ENCODE data around the gene RWDD3. TPM values are rescaled to one million over a fixed set of nuclear protein-coding genes. Genes with fewer than 3 reads are reported as not detected.

Gene RWDD3
- total and polyA plus RNA-seq, 4 donors: 8.0 to 39.9 (median 13.4) TPM

- 21 to 40% methylated on average over 1 of the region's 1 CpG for WGBS, 2 donors
- no peak for DNase-seq
- Histone ChIP-seq H3K9me3 (ENCODE audit: control insufficient read depth in 4 of 4, insufficient read depth in 3 of 4, low read length in 3 of 4) (no peaks in the 10 kb centered on the region), H3K4me3 (no peak overlapping the region), H3K4me1 (ENCODE audit: control insufficient read depth in 5 of 5, insufficient read depth in 5 of 5, low read length in 5 of 5) (peaks cover 0 to 14% (median 0%) of the 10 kb centered on the region in 5 donors), H3K9ac (ENCODE audit: insufficient read depth in 1 of 2, low read length in 2 of 2) (no peak overlapping the region), H3K27ac (ENCODE audit: low read depth in 1 of 2, low read length in 1 of 2) (no peak overlapping the region), H3K36me3 (ENCODE audit: control insufficient read depth in 4 of 4, insufficient read depth in 4 of 4, low read length in 4 of 4) (no peaks in the 10 kb centered on the region), H3K27me3 (ENCODE audit: control insufficient read depth in 3 of 3, insufficient read depth in 3 of 3, low read length in 2 of 3) (no peaks in the 10 kb centered on the region)
- TF ChIP-seq, protein P1, sequence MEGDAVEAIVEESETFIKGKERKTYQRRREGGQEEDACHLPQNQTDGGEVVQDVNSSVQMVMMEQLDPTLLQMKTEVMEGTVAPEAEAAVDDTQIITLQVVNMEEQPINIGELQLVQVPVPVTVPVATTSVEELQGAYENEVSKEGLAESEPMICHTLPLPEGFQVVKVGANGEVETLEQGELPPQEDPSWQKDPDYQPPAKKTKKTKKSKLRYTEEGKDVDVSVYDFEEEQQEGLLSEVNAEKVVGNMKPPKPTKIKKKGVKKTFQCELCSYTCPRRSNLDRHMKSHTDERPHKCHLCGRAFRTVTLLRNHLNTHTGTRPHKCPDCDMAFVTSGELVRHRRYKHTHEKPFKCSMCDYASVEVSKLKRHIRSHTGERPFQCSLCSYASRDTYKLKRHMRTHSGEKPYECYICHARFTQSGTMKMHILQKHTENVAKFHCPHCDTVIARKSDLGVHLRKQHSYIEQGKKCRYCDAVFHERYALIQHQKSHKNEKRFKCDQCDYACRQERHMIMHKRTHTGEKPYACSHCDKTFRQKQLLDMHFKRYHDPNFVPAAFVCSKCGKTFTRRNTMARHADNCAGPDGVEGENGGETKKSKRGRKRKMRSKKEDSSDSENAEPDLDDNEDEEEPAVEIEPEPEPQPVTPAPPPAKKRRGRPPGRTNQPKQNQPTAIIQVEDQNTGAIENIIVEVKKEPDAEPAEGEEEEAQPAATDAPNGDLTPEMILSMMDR (IDR thresholded peaks at IDR 0.05; ENCODE audit: control extremely low read depth, extremely low read depth): no peak
- ATAC-seq (ENCODE audit: insufficient read depth, low FRiP score): no peak
Measured at GRCh38 chr1:95203908-95204437, 30.0 kb upstream of the RWDD3 start.

GRCh38 chr1:95206514-95206913 is 27.5 kb upstream of the RWDD3 start:
- DNase-seq: no peak
- Histone ChIP-seq H3K27ac (ENCODE audit: low read depth in 1 of 2, low read length in 1 of 2) (no peak overlapping the region), H3K4me1 (ENCODE audit: control insufficient read depth in 5 of 5, insufficient read depth in 5 of 5, low read length in 5 of 5) (peaks cover 0 to 14% (median 4%) of the 10 kb centered on the region in 5 donors), H3K4me3 (no peak overlapping the region), H3K9me3 (ENCODE audit: control insufficient read depth in 4 of 4, insufficient read depth in 3 of 4, low read length in 3 of 4) (no peaks in the 10 kb centered on the region), H3K9ac (ENCODE audit: insufficient read depth in 1 of 2, low read length in 2 of 2) (no peak overlapping the region), H3K27me3 (ENCODE audit: control insufficient read depth in 3 of 3, insufficient read depth in 3 of 3, low read length in 2 of 3) (no peaks in the 10 kb centered on the region), H3K36me3 (ENCODE audit: control insufficient read depth in 4 of 4, insufficient read depth in 4 of 4, low read length in 4 of 4) (no peaks in the 10 kb centered on the region)
- TF ChIP-seq, protein P1 (IDR thresholded peaks at IDR 0.05; ENCODE audit: control extremely low read depth, extremely low read depth): no peak
- ATAC-seq (ENCODE audit: insufficient read depth, low FRiP score): no peak
- WGBS, 2 donors: 94 to 96% methylated on average over 2 of the region's 2 CpGs

- WGBS, 2 donors: 78 to 83% methylated on average over 6 of the region's 6 CpGs
- Histone ChIP-seq H3K36me3 (ENCODE audit: control insufficient read depth in 4 of 4, insufficient read depth in 4 of 4, low read length in 4 of 4) (no peaks in the 10 kb centered on the region), H3K4me3 (no peak overlapping the region), H3K9me3 (ENCODE audit: control insufficient read depth in 4 of 4, insufficient read depth in 3 of 4, low read length in 3 of 4) (no peaks in the 10 kb centered on the region), H3K9ac (ENCODE audit: insufficient read depth in 1 of 2, low read length in 2 of 2) (no peak overlapping the region), H3K4me1 (ENCODE audit: control insufficient read depth in 5 of 5, insufficient read depth in 5 of 5, low read length in 5 of 5) (peaks cover 0 to 6% (median 4%) of the 10 kb centered on the region in 5 donors), H3K27ac (ENCODE audit: low read depth in 1 of 2, low read length in 1 of 2) (peak overlapping the region in 1 of 2 donors; percentile 1), H3K27me3 (ENCODE audit: control insufficient read depth in 3 of 3, insufficient read depth in 3 of 3, low read length in 2 of 3) (no peaks in the 10 kb centered on the region)
- DNase-seq (no peak), ATAC-seq (ENCODE audit: insufficient read depth, low FRiP score) (no peak)
- TF ChIP-seq, protein P1 (IDR thresholded peaks at IDR 0.05; ENCODE audit: control extremely low read depth, extremely low read depth): no peak
Measured at GRCh38 chr1:95207223-95207935, 26.6 kb upstream of the RWDD3 start.

All from lung (tissue), 12 donors.